OCI-LY1 (cell line): ENCODE data around the gene HSBP1L1.

ENCODE experiments used
- H2AFZ ChIP-seq: fragments of 200-600 bp; sonication (generic), shearing (Covaris generic); 2 replicates; pipeline ENCODE4 v1.6.0; 2014; ENCODE audit warnings: antibody characterized with exemption, mild to moderate bottlenecking, low read length
- H3F3A ChIP-seq: fragments of 200-600 bp; sonication (generic), shearing (Covaris generic); 2 replicates; pipeline ENCODE4 v1.6.0; 2014; ENCODE audit warnings: mild to moderate bottlenecking, antibody characterized with exemption, low read length, moderate library complexity; ENCODE audit not compliant: insufficient read depth
- H3K27ac ChIP-seq: fragments of 200-600 bp; sonication (generic); 2 replicates; pipeline ENCODE4 v1.5.1; 2014; ENCODE audit warnings: low read length, mixed run types, mild to moderate bottlenecking, low read depth; ENCODE audit not compliant: poor library complexity, severe bottlenecking
- H3K27me3 ChIP-seq: fragments of 200-600 bp; sonication (generic); 2 replicates; pipeline ENCODE4 v1.6.0; 2014; ENCODE audit warnings: antibody characterized with exemption, mild to moderate bottlenecking, low read length, moderate library complexity; ENCODE audit not compliant: insufficient read depth
- H3K36me3 ChIP-seq: fragments of 200-600 bp; sonication (generic); 2 replicates; pipeline ENCODE4 v1.6.1; 2014; ENCODE audit warnings: mild to moderate bottlenecking, antibody characterized with exemption, low read length, moderate library complexity, mixed read lengths; ENCODE audit not compliant: insufficient read depth
- H3K4me1 ChIP-seq: fragments of 200-600 bp; sonication (generic); 2 replicates; pipeline ENCODE4 v1.5.1; 2014; ENCODE audit warnings: mild to moderate bottlenecking, low read length, moderate library complexity; ENCODE audit not compliant: insufficient read depth, severe bottlenecking
- H3K4me2 ChIP-seq: fragments of 200-600 bp; sonication (generic), shearing (Covaris generic); 2 replicates; pipeline ENCODE4 v1.6.1; 2014; ENCODE audit warnings: low read length
- H3K4me3 ChIP-seq: fragments of 200-600 bp; sonication (generic); 2 replicates; pipeline ENCODE4 v1.5.1; 2014; ENCODE audit warnings: low read length, low read depth, mild to moderate bottlenecking, mixed read lengths; ENCODE audit not compliant: poor library complexity, severe bottlenecking
- H3K79me2 ChIP-seq: fragments of 200-600 bp; shearing (Covaris generic); 2 replicates; pipeline ENCODE4 v1.6.1; 2016; ENCODE audit warnings: mixed run types, low read length, mixed read lengths; ENCODE audit not compliant: insufficient read depth
- H3K9ac ChIP-seq: fragments of 200-600 bp; sonication (generic), shearing (Covaris generic); 2 replicates; pipeline ENCODE4 v1.6.1; 2014; ENCODE audit warnings: mild to moderate bottlenecking, low read length, mixed read lengths
- H3K9me2 ChIP-seq: fragments of 200-600 bp; sonication (generic), shearing (Covaris generic); 2 replicates; pipeline ENCODE4 v1.6.1; 2014; ENCODE audit warnings: low read depth, mild to moderate bottlenecking, low read length, mixed read lengths
- H3K9me3 ChIP-seq: fragments of 200-600 bp; shearing (Covaris generic); 2 replicates; pipeline ENCODE4 v1.6.1; 2014; ENCODE audit warnings: low read length, mixed read lengths
- H4K20me1 ChIP-seq: fragments of 200-600 bp; sonication (generic), shearing (Covaris generic); 2 replicates; pipeline ENCODE4 v1.6.0; 2016; ENCODE audit warnings: mild to moderate bottlenecking, low read length; ENCODE audit not compliant: insufficient read depth
- CTCF ChIP-seq: fragments of 200-600 bp; sonication (generic), shearing (Covaris generic); IDR thresholded peaks from 2 replicates; pipeline ENCODE4 v1.5.1; 2017; ENCODE audit warnings: mild to moderate bottlenecking, antibody characterized with exemption, low read length, moderate library complexity, mixed read lengths
- EZH2 ChIP-seq: fragments of 200-600 bp; sonication (generic), shearing (Covaris generic); IDR thresholded peaks from 2 replicates; pipeline ENCODE4 v1.8.0; 2017; ENCODE audit warnings: borderline replicate concordance, mixed run types, mild to moderate bottlenecking, antibody characterized with exemption, low read length, moderate library complexity, mixed read lengths

Gene HSBP1L1

GRCh38 chr18:80002468-80002867 is 38.0 kb downstream of the HSBP1L1 start:
- Histone ChIP-seq H3K9ac (no peak overlapping the region), H3K27ac (no peak overlapping the region), H3K9me3 (peaks cover 6% of the 10 kb centered on the region; the same call in 1 of the 2 replicates), H3F3A (no peaks in the 10 kb centered on the region), H2AFZ (no peak overlapping the region), H3K36me3 (peaks cover 3% of the 10 kb centered on the region; the same call in 1 of the 2 replicates), H3K4me2 (no peak overlapping the region), H3K9me2 (no peaks in the 10 kb centered on the region), H4K20me1 (no peaks in the 10 kb centered on the region), H3K79me2 (no peaks in the 10 kb centered on the region), H3K27me3 (peaks cover 4% of the 10 kb centered on the region; the same call in 1 of the 2 replicates), H3K4me1 (peaks cover 3% of the 10 kb centered on the region), H3K4me3 (no peak overlapping the region)
- no peak for TF ChIP-seq CTCF
- no peak for TF ChIP-seq EZH2

- H2AFZ ChIP-seq: no peak overlapping the region
- H3F3A ChIP-seq: no peaks in the 10 kb centered on the region
- TF ChIP-seq CTCF (no peak), EZH2 (no peak)
- H3K4me3 ChIP-seq: no peak overlapping the region
- H3K27me3 ChIP-seq: peaks cover 9% of the 10 kb centered on the region; the same call in 1 of the 2 replicates
- H3K27ac ChIP-seq: no peak overlapping the region
- H3K36me3 ChIP-seq: peaks cover 3% of the 10 kb centered on the region; the same call in 1 of the 2 replicates
- H4K20me1 ChIP-seq: no peaks in the 10 kb centered on the region
- H3K9me2 ChIP-seq: no peaks in the 10 kb centered on the region
- H3K4me1 ChIP-seq: peaks cover 3% of the 10 kb centered on the region
- peaks cover 6% of the 10 kb centered on the region; the same call in 1 of the 2 replicates for H3K9me3 ChIP-seq
- H3K9ac ChIP-seq: no peak overlapping the region
- no peak overlapping the region for H3K4me2 ChIP-seq
- H3K79me2 ChIP-seq: no peaks in the 10 kb centered on the region
Measured at GRCh38 chr18:80004600-80005342, 40.3 kb downstream of the HSBP1L1 start.

DNA sequence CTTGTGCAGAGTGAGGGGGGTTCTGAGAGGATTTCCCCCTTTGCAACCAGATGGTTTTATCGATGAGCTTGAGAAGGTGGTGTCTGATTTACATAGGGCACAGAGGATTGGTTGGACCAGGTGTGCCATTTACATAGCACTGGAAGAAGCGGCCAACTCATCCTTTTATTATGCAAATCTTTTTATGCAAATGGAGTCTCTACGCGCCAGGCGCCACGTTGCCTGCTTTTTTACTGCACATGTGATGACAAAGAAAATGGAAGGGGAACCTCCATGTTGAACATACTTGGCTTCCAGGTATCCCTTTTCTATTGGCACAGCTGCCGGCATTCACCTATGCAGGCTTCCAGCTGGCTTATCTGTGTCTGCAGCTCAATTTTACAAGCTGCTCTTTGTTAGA is 42.3 kb downstream of the HSBP1L1 start:
- Histone ChIP-seq H3K27me3 (peaks cover 4% of the 10 kb centered on the region; the same call in 1 of the 2 replicates), H3K9me2 (no peaks in the 10 kb centered on the region), H3K79me2 (no peaks in the 10 kb centered on the region), H3K4me2 (no peak overlapping the region), H3K9me3 (no peaks in the 10 kb centered on the region), H3K4me3 (no peak overlapping the region), H3F3A (no peaks in the 10 kb centered on the region), H3K27ac (no peak overlapping the region), H2AFZ (no peak overlapping the region), H3K9ac (no peak overlapping the region), H3K36me3 (no peaks in the 10 kb centered on the region), H3K4me1 (peaks cover 3% of the 10 kb centered on the region), H4K20me1 (no peaks in the 10 kb centered on the region)
- no peak for TF ChIP-seq CTCF
- no peak for TF ChIP-seq EZH2
